NOMO-1 treated with dmso at 0.1 percent for 144 hours (cell line): Measurements from ENCODE around the gene SLC37A4.
"Not testable (repeated sequence)": the region's sequence is repeated elsewhere in the genome, so short reads cannot be mapped to it uniquely, and the experiment has no call there.

Source experiments
- DNase-seq: peaks from one replicate; lab custom pipeline; 2025; ENCODE audit not compliant: unreplicated experiment; lab: John Stamatoyannopoulos, UW

Gene SLC37A4

DNA sequence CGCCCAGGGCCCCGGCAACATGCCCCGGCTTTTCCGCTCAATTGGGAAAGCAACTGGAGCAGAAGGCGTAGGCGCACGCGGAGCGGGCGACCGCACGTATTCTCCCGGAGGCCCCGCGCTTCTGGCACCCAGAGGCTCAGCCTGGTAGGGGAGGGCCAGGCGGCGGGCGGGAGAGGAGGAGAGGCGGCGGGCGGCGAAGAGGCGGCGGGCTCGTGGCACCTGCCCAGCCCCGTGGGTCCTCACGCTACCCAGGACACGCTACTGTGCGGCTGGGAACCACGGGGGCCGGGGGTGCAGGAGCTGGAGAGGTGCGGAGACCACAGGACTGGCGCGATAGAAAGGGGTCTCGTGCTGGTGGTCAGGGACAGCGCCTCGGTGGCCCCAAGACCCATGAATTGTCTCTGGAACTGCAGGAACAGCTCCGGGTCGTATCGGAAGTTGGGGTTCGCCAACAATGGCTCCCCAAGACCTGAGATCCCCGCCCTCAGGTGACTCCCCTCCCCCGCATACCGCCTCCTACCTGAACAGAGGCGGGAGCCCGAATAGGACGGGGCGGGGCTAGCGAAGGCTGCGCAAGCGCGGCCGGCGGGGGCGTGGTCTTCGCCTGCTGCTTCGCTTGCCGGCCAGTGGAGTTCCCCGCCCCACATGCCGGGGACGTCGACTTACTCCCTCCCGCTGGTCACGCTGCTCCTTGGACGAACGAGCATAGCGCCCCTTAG lies at the start of gene SLC37A4:
Gene SLC37A4, minus strand, starts transcription at position 549 of the 719 bp plus-strand sequence.
- DNase-seq = peak; percentile 95

DNA sequence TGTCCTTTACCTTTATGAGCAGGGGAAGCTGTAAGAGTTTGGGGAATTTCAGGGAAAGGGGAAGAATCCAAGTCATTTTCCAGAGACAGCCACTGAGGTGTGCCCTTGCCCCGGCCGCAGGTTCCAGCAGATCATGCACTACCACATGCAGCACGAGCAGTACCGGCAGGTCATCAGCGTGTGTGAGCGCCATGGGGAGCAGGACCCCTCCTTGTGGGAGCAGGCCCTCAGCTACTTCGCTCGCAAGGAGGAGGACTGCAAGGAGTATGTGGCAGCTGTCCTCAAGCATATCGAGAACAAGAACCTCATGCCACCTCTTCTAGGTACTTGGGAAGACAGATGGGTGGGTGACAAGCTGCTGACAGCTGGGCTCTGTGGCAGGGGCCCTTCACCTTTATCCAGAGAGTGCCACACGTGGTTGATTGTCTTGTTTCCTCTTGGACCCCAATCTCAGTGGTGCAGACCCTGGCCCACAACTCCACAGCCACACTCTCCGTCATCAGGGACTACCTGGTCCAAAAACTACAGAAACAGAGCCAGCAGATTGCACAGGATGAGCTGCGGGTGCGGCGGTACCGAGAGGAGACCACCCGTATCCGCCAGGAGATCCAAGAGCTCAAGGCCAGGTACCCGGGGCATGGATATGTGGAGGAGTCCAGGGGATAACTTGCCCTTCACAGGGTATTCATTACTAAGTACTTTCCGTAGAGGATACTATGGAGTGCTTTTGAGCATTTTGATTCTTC lies 48.2 kb upstream of the SLC37A4 start:
- no peak for DNase-seq

GRCh38 chr11:119077839-119078238 lies 47.2 kb upstream of the SLC37A4 start:
- DNase-seq = no peak

DNA sequence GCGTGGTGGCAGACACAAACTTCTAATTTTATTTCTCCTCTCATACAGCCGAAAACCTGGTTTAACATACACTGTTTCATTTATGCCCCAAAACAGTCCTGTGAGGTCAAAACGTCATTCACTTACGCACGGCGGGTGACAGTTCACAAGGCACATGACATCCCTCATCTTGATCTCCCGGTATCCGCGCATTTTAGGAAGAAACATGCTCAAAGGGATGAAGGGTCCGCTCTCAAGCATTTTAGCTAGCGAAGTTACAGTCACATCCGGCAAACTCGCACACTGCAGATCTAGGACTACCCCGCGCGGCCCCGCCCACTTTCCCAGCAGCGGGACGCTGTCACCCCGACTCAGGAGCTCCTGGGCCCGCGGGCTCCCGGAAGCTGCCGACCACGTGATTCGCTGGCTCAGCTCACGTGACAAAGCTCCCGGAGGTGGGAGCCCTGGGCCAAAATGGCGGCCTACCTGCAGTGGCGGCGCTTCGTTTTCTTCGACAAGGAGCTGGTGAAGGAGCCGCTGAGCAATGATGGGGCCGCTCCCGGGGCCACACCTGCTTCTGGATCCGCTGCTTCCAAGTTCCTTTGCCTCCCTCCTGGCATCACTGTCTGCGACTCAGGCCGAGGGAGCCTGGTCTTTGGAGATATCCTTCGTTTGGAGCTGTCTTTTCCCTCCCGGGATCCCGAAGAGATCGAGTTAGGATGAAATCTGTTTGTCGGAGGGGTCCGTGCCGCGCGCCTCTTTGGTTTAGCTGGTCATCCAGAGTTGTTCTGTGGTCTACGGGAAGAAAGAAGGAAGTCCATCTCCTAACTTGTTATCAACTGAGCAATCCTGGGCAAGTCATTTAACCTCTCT lies 36.9 kb upstream of the SLC37A4 start, which contains the start of gene VPS11:
Gene VPS11, plus strand, starts transcription at position 448 of the 852 bp plus-strand sequence. Its CDS starts 6 bp downstream, at position 454.
- DNase-seq = peak; percentile 96

- DNase-seq = no peak
Observed at GRCh38 chr11:119065369-119065768, 34.7 kb upstream of the SLC37A4 start.

- DNase-seq = no peak
Observed at GRCh38 chr11:119062779-119063178, 32.1 kb upstream of the SLC37A4 start.

DNA sequence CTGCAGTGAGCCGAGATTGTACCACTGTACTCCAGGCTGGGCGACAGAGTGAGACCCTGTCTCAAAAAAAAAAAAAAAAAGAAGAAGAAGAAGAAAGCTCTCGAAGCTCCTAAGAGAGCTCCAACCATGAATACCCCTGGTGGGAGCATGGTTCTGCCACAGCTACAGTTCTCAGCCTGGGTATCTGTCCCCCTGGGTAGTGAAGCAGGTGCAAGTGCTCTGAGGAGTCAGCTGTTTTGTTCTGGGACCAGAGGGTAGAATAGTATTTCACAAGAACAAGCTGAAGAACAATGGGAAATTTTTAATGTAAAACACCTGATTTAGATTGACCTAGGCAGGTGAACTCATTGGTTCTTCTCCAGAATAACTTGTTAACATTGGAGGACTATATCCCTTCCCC lies 30.6 kb upstream of the SLC37A4 start:
- no peak for DNase-seq

GRCh38 chr11:119059128-119059527 lies 28.5 kb upstream of the SLC37A4 start:
- not testable (repeated sequence) for DNase-seq

GRCh38 chr11:119057000-119057769 lies 26.5 kb upstream of the SLC37A4 start, which contains the start of gene HYOU1:
TSS of gene HYOU1 (minus strand) at chr11:119057205. CDS start at chr11:119056160, 1,045 bp downstream.
- DNase-seq = peak; percentile 95

DNA sequence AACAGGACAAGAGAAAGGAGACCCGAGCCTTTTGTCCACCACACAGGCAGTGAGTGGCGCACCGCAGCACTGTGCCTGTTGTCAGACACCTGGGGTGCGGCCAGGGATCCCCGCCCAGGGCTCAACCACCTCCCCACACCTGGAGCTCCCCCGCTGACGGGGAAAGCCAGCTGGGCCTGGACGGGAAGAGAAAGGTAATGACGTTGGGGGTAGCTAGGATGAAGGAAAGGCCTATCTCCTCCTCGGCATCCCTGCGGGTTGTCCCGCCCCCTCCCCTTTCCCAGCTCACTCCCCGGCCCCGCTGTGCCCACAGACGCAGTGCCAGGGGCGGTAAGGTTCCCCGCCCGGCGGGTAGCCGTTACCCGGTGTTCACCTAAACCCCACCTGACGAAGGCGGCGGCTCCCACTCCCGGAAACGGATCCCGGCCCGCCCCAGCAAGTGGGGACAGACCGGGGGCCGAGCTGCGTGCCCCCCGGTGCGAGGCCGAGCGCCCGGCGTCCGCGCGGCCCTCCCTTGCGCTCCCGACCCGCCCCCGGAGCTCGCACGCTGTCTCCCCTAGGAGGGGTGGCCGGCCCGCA lies 25.8 kb upstream of the SLC37A4 start:
- no peak for DNase-seq

- peak; percentile 38 for DNase-seq
Observed at GRCh38 chr11:119055901-119056300, 25.2 kb upstream of the SLC37A4 start.

GRCh38 chr11:119054418-119054817 lies 23.7 kb upstream of the SLC37A4 start:
- no peak for DNase-seq

GRCh38 chr11:119052163-119052814 lies 21.6 kb upstream of the SLC37A4 start:
- no peak for DNase-seq

- DNase-seq = no peak
Observed at GRCh38 chr11:119051440-119052162, 20.9 kb upstream of the SLC37A4 start.

DNA sequence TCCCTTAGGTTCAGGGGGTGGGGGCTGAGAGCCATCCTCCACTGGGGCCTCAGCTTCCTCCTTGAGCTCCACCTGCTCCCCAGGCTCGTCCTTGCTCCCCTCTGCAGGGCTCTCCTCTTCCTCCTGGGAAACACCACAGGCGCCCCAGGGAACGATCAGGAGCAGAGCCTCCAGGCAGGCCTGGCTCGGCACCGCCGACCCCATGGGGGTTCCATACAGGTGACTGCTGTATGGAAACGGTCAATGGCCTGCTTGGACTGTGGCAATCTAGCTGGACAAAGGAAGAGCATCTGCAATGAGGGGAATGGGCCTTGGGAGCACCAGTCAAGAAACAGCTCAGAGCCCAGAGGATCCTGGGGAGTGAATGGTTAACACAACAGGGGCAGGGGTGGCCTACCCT lies 18.4 kb upstream of the SLC37A4 start:
- DNase-seq = no peak

GRCh38 chr11:119048644-119049043 lies 18.0 kb upstream of the SLC37A4 start:
- DNase-seq = no peak

DNA sequence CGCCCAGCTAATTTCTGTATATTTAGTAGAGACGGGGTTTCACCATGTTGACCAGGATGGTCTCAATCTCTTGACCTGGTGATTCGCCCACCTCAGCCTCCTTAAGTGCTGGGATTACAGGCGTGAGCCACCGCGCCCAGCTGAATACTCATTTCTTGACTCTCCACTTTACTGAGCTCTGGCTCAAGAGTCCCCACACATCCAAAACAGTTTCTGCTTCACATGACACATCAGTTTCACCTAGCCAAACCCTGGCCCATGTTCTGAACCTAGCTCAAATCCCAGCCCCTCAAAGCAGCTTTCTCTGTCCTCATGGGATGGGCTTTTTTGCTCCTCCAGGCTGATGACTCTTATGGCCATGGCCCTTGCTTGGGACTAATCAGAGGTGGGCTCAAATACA lies 16.5 kb upstream of the SLC37A4 start:
- no peak for DNase-seq

GRCh38 chr11:119046489-119046888 lies 15.8 kb upstream of the SLC37A4 start:
- no peak for DNase-seq

GRCh38 chr11:119044708-119045107 lies 14.0 kb upstream of the SLC37A4 start:
- no peak for DNase-seq
